CD4-positive, alpha-beta T cell treated with Interleukin-10 for 1 hour (primary cell): Measurements from ENCODE around the gene GLRA2.

Experiments used
- DNase-seq: peaks from one replicate; pipeline ENCODE4 v3.0.0-alpha.2; 2020

The GLRA2 gene

DNA sequence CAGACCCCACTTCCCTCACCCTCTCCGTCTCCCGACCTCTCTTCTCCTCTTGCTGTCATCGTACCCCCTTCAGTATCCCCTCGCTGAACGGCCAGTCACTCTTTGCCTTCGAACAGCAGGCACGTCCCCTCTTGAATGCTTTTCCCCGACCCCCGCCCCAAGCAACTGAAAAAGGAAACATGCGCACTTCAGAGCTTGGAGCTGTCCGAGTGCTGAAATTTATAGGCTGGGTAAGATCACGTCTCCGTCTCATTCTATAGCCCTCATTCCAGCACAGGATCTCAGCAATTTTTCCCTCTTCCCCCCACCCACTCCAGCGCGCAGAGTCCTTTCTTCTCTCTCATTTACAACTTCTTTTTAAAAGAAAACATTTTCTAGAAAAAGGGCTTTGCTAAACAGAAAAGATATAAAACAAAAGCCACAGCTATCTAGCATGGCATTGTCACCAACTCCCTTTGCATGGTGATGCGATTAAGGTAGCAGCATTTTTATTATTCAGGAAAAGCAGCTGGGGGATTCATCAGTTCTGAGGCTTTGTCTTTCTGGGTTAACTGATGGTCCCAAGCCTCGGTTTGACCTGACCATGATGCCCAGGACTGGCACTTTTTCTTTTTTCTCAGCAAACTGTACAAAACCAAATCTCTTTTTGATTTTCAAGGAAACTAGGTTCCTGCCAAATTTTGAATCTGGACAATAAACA, at the start of gene GLRA2:
GLRA2 (plus strand) TSS at position 247 of the 700 bp plus-strand sequence. CDS start 522 bp downstream, outside the sequence.
- DNase-seq = peak; percentile 0

GRCh38 chrX:14489437-14489836, 39.9 kb upstream of the GLRA2 start:
- DNase-seq = no peak

GRCh38 chrX:14491689-14492088, 37.6 kb upstream of the GLRA2 start:
- DNase-seq = no peak

DNA sequence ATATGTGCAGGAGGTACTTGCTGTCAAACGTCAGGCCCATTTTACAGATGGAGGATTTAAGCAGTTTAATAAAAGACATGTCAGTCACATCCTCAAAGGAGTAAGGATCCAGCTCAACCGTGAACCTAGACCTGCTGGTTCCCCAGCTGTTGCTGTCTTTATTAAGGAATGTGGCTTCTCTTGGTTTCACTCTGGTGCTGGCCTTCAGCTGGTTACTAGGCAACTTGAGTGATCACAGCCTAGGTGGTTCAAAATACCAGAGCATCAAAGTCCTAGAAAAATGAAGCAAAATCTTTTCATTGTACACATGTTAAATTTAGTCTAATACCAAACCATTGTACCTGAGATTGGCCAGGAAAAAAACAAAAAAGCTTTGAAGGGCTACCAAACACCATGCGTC, 32.7 kb upstream of the GLRA2 start:
- DNase-seq = peak; percentile 1

- DNase-seq = peak; percentile 35
Observed at GRCh38 chrX:14497184-14497666, 32.1 kb upstream of the GLRA2 start.

DNA sequence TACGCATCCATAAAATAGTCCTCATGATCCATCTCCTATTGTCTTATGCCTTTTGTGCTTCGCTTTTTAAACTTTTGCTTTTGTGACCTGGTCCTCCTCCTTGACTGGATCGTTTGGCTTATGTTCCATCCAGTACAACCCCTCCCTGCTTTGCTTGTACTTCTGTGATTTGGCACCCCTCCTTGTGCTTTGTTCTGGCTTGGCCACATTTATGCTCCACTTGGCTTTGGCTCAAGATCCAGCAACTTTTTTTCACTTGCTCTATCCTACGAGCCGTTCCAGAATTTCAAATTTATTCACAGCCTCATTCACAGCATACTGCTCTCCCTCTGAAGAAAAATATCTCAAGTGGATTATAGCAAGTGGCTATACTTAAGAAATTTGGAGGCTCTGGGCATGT, 28.0 kb upstream of the GLRA2 start:
- DNase-seq = no peak

GRCh38 chrX:14504960-14505538, 24.3 kb upstream of the GLRA2 start:
- no peak for DNase-seq

DNA sequence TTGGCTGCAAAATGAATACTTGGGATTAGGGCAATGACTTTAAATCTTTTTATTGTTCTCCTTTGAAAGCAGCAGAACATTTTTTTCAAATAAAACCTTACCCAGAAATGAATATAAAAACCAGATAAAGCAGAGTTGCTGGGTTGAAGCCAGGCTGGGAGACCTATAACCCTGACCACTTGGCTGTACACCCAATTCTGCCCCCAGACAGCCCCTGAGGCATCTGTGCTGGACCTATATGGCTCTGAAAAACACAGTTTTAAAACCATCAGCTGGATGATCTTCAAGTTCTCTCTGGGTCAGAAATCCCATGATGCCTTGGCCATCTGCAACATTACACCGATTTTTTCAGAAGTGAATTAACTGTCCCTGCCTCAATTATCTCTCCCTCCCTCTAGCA, 23.7 kb upstream of the GLRA2 start:
- no peak for DNase-seq

GRCh38 chrX:14506866-14507265, 22.5 kb upstream of the GLRA2 start:
- DNase-seq = no peak

DNA sequence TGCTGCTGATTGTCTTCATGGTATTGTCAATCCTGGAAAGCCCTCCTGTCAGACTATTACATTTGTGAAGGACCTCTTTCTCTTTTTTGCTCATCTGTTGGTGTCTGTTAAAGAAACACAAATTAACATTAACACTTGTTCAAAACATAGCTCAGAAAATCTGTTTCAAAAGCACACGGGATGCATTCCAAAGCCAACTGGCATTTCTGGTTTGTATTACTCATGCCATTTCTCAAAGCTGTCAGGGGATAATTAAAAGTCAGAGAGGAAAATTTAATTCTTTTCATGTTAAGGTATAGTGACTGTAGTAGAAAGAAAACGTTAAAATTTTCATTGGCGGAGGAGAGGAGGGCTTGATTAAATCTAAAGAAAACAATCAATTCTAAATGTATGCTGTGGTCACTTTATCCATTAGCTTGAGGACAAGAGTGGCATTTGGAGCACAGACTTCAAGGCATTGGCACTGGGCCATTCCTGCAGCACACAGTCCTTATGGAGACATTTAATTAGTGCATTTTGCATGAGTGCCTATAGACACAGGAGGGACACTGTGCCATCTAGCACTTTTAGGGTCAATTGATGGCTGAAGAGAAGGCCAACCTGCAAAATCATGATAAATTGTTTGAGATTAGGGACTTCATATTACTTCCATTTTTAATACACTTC, 21.2 kb upstream of the GLRA2 start:
- no peak for DNase-seq

GRCh38 chrX:14509325-14510057, 19.8 kb upstream of the GLRA2 start:
- no peak for DNase-seq

GRCh38 chrX:14528629-14529289, 577 bp upstream of the GLRA2 start:
- DNase-seq = peak; percentile 31

- no peak for DNase-seq
Observed at GRCh38 chrX:14533867-14534266, 4.5 kb downstream of the GLRA2 start.

DNA sequence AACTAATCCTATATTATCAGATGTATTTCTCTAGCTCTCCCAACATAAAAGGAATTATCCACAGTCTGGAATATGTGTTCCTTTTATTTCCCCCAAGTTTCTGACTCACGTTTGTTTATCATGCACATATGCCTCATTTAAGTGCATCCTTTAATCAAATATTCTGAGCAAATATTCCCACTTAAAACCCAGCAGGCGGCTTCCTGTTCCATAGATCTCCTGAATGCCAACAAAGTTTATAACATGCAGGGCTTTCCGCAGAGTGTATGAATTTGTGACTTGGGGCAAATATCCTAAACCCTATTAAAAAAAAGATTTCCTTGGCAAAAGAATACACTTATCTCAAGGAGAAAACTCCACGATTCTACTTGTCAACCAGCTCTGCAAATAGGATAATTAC, 16.9 kb downstream of the GLRA2 start:
- DNase-seq = no peak

DNA sequence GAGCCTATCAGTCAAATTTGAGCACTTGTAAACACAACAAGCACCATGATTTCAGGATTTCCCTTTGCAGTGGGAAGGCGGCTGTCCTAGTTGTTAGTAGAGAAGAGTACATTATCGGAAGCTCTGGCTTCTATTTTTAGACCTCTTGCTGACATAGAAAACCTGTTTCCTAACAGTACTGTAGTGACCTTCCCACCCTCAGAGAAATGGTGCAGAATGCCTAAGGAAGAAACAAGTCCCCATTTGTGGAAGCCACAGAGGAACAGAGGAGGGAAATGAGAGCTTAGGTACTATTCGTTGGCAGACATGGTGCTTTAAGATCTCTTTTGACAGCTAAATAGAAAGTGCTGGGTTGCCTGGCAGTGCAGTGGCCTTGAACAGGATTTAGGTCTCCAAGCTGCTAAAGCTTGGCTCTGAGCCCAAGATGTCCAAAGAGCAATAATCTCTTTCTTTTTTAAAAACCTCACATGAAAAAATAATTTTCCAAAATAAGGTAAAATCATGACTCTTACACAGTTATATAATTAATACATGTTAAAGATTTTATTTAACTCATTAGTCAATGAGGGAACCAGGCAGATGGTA, 24.9 kb downstream of the GLRA2 start:
- DNase-seq = no peak

DNA sequence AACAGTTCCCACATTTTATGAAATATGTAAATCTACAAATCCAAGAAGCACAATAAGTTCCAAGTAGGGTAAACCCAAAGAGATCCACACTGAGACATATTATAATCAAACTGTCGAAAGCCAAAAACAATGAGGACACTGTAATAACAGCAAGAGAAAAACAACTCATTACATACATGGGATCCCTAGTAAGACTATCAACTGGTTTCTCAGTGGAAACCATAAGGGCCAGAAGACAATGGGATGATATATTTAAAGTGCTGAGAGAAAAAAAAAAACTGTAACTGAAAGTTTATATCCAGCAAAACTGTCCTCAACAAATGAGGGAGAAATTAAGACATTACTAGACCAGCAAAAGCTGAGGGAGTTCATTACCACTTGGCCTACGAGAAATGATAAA, 34.7 kb downstream of the GLRA2 start:
- no peak for DNase-seq

- DNase-seq = no peak
Observed at GRCh38 chrX:14573161-14573560, 43.8 kb downstream of the GLRA2 start.

DNA sequence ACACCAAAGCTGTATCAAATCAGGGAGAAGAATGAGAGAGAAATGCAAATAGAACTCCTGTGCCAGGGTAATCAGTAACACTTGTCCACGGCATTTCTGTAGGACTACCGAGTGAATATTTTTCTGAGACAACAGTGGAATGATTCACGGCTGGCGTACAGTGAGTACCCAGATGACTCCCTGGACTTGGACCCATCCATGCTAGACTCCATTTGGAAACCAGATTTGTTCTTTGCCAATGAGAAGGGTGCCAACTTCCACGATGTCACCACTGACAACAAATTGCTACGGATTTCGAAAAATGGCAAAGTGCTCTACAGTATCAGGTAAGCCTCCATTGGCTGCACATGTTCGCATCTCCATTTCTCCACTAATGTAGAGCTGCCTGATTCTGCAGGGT, 51.7 kb downstream of the GLRA2 start:
- DNase-seq = no peak

DNA sequence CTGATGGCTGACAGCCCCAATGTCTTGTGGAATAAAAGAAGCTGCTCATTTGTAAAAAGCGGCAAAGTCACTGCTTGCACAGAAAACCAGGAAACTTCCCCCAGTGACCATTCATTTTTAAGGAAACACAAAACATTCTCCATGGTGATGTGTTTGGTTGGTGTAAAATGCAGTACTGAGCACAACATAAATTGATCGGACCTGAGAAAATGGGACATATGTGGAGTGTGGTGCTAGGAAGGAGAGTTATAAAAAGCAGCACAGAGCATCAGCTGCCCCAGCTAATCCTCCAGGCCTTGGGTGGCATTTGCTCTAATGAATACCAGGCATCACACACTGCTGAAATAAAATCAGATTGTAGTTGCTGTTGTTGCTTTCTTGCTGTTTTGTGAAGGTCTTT, 55.2 kb downstream of the GLRA2 start:
- DNase-seq = no peak

- DNase-seq = no peak
Observed at GRCh38 chrX:14590216-14590615, 60.9 kb downstream of the GLRA2 start.

- DNase-seq = no peak
Observed at GRCh38 chrX:14590693-14591424, 61.5 kb downstream of the GLRA2 start.

GRCh38 chrX:14591976-14592375, 62.6 kb downstream of the GLRA2 start:
- no peak for DNase-seq
